Colon (tissue), 2 donors: ENCODE data around the gene AKR7A2.

Source experiments
- FAIRE-seq: peaks from 2 replicates; lab custom pipeline; 2012; peaks lifted over from hg19 to GRCh38; lab: Jason Lieb, UNC
- donor health status: control.
- donor health status: control.

Gene AKR7A2

DNA sequence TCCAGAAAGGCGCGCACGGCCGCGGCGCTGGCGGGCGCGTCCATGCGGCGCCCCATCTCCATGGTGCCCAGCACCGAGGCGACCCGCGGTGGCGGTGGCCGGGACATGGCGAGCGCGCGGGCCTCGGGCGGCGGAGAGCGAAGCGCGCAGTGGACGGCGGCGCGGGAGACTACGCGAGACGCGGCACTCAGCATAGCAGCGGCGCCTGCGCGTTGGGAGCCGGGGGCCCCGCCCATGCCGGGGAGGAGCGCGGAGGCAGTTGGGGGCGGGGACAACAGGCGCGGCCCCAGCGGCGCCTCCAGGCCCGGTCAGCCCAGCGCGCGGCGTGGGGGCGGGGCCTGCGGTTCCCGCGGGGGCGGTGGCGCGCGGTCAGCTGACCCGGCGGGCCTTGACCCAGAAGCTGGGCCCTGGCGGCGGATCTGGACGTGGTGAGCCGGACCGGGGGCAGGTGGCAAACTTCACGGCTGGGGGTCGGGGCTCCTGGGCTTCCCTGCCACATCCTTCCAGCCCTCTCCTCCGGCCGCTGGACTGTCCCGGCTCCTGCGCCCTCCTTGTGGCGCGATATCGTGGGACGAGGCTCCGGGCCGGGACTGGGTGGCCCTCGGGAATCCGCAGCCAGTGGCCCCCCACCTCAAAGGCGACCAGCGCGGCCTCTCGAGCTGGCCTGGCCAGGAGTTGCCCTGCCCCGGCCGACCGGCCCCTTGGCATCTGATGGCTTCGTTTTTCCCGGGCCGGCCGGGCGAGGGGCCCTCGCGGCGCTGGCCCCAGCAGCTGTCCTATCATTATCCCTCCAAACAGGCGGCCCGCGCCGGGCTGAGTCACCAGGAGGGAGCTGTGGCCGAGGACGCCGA, at the start of gene AKR7A2, which contains the start of gene SLC66A1:
TSS of gene AKR7A2 (minus strand) at position 214 of the 851 bp plus-strand sequence. CDS start at position 194, 20 bp downstream.
TSS of gene SLC66A1 (plus strand) at position 396 of the 851 bp plus-strand sequence. CDS start 5,352 bp downstream, outside the sequence.
- FAIRE-seq: no peak

GRCh38 chr1:19360843-19361610, 49.1 kb upstream of the AKR7A2 start:
- no peak for FAIRE-seq

DNA sequence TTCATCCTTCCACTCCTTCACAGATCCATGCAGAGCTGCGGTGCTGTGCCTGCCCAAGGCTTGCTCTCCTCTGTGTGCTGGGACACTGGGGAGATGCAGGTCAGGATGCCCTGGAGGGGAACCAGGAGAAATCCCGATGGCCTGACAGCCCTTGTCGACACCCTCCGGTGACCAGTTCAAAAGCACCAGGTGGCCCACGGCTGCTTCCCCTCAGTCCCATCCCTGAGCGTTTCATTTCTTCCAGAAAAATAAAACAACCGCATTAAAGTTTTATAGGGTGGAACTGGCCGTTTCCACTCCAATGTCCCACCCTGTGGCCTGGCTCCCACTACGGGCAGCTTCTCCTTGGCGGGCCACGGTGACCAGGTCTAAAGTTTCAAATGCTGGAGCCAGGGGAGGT, 48.5 kb upstream of the AKR7A2 start:
- FAIRE-seq: no peak

- FAIRE-seq: no peak
These were observed 48.1 kb upstream of the AKR7A2 start for GRCh38 chr1:19360016-19360415.

DNA sequence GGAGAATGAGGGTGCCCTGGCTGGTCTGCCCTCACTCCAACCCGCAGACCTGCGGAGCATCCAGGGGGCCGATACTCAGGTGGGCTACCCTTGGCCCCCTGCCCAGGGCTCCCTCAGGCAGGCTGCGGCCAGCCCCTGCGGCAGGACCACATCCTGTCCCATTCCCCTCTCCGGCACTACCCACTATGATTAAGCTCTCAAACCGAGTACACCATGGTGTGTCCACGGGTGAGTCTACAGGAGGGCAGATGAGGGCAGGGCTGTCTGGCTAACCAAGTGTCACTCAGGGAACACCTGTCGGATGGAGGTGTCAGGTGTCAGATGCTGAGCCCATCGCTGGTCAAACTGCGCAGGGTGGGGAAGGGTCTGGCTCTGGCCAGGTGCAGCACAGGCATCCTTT, 47.4 kb upstream of the AKR7A2 start:
- no peak for FAIRE-seq

DNA sequence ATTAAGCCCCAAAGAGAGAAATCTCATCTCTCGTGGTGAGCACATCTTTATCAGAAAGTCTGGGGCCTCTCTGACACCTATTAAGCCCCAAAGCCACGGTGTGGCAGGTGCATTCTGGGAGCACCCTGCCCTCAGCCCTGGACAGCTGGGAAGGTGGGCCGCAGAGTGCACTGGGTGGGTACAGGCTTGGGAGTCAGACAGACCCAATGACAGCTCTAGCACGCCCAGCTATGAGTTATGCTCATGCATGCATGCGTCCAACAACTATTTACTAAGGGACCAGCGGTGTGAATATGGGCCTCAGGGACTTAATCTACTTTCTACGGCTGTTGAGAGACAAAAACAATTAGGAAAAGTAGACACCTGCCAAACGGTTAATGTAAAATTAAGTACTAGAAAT, 46.8 kb upstream of the AKR7A2 start:
- no peak for FAIRE-seq

GRCh38 chr1:19357299-19357986, 45.5 kb upstream of the AKR7A2 start:
- FAIRE-seq: no peak

GRCh38 chr1:19356266-19356665, 44.3 kb upstream of the AKR7A2 start:
- FAIRE-seq: no peak

DNA sequence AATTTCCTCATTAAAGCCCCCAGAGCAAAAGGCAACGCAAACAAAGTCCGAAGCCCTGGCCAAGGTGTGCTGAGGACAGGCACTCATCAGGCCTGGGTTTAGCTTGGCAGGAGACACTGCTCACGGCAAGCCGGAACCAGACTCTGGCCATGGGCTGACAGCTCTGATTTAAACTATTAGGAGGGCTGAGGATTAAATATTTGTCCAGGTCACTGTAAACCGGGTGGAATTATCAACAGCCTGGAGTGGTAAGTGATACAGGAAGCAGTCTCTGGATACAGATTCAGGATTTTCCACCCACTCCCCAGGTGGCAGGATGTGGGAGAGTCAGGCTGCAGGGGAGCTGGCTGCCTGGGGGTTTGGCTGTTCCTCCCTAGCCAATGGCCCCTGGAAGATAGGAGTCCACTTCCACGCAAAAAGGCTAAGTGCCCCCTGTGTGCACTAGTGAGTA, 42.6 kb upstream of the AKR7A2 start:
- FAIRE-seq: no peak

DNA sequence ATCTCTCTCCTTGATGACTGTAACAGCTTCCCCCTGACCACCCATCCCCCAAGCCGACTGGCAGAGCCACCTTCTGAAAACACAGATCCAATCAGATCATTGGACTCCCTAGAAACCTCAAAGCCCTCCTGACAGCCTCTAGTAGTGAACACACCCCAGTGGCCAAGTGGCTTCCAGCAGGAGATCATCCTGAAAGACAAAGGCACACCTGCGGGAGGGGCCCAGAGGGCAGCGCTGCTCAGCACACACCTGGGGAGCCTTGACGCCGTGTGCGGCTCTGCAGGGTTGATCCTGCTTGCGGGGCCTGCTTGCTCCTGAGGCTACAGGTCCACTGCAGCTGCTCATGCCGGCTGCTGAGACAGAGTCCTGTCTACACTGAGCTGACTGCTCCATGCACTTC, 41.7 kb upstream of the AKR7A2 start:
- no peak for FAIRE-seq

DNA sequence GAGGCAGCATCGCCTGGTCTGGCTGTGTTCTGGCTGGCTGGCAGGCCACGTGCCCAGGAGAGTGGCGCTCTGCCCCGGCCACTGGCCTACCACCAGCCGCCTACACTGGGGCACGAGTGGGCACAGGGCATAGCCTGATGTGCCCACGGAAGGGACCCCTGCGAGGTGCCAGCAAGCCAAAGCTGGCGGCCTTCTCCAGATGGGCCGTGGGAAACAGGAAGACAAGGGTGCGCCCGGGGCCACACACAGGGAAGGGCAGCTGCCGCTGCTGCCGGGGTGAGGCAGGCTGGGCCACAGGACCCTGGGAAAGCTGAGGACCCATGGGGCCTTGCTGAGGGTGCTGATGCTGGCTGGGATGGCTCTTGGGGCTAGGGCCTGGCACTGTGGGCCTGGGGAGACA, 40.9 kb upstream of the AKR7A2 start:
- FAIRE-seq: no peak

- no peak for FAIRE-seq
These were observed 39.9 kb upstream of the AKR7A2 start for GRCh38 chr1:19351873-19352272.

DNA sequence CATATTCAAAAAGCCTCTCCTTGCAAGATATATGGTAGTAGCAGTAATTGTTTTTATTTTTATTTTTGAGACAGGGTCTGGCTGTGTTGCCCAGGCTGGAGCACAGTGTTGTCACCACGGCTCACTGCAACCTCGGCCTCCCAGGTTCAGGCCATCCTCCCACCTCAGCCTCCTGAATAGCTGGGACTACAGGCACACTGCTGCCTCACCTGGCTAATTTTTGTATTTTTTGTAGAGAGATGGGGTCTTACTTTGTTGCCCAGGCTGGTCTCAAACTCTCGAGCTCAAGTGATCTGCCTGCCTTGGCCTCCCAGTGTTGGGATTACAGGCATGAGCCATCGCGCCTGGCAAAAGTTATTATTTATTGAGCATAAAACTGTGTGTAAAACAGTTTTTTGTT, 38.6 kb upstream of the AKR7A2 start:
- no peak for FAIRE-seq

- no peak for FAIRE-seq
These were observed 38.1 kb upstream of the AKR7A2 start for GRCh38 chr1:19349999-19350398.

- no peak for FAIRE-seq
These were observed 36.7 kb upstream of the AKR7A2 start for GRCh38 chr1:19348441-19349198.

GRCh38 chr1:19347533-19348172, 35.7 kb upstream of the AKR7A2 start:
- FAIRE-seq: no peak

DNA sequence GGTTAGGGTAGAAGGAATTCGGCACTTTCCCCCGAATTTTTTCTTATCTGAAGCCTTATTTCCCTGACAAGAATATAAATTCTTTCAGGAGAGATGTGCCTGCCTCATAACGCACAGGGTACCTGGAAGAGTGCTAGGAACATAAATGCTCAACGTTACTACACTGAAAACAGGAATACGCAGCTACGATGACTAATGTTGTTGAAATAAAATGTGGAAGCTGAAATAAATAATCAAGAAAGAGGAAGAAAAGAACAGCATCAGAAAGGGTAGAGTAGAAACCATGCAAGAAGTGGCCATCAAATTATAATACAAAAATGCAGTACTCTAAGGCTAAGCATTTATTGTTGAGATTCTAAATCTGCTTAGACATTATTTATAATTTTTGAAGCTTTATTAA, 34.1 kb upstream of the AKR7A2 start:
- peak; percentile 88 for FAIRE-seq

DNA sequence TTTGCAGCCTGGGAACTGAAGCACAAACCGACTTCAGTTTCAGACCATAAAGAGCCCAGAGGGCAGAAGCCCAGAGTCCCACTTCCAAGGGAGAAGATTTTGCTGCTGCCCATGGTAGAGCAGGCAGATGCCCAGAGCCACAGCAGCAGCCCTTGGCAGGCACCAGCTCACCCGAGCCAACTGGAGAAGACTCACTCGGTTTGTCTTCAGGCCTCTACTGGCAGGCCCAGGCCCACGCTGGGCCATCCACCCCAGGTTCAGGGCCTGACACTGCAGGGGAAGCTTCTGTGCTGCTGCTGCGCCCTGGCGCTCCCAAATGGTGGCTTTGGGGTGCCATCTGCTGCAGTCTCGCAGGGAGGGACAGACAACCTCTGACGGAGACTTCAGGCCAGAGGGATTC, 33.4 kb upstream of the AKR7A2 start:
- FAIRE-seq: no peak

GRCh38 chr1:19344831-19345230, 32.9 kb upstream of the AKR7A2 start:
- FAIRE-seq: no peak

DNA sequence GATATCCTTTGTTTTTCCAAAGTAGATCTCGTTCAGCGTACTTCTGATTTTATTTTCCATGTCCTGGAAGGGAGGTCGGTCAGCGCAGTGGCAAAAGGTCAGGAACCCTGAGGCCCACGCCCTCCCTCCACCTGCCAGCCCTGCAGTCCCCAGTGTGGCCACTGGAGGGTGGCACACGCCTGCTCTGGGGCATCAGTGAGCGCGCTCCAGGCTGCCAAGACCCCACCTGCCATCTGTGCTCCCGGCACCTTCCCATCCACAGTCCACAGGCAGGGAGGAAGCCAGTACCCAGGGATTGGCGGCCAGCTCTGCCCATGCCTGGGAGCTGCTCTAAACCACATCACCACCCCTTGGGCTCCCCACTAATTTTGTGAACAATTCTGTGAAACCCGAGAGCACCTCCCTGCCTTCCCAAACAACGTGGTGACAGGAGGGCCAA, 32.4 kb upstream of the AKR7A2 start:
- no peak for FAIRE-seq
